Measurements from ENCODE around the gene PPM1L. TPM values are rescaled to one million over a fixed set of nuclear protein-coding genes. Genes with fewer than 3 reads are reported as not detected.

Gene PPM1L
- total RNA-seq, 1 experiment from 2014 or later = 7.3 TPM

GRCh38 chr3:160999274-160999673 is 243.2 kb downstream of the PPM1L start:
- no CpG with 5 or more reads among the region's 5 CpGs for WGBS (ENCODE audit: extremely low coverage, insufficient read length, low lambda C conversion rate)
- Histone ChIP-seq H3K9ac (ENCODE audit: extremely low read depth, insufficient read length, low read length) (no peak overlapping the region), H2AK5ac (ENCODE audit: insufficient read length, low read length) (no peak overlapping the region), H4K20me1 (ENCODE audit: control insufficient read depth, insufficient read depth, insufficient read length) (no peaks in the 10 kb centered on the region), H2BK5ac (ENCODE audit: insufficient read length, low read length) (no peak overlapping the region), H3K79me1 (ENCODE audit: insufficient read depth, low read depth, low read length, poor library complexity, severe bottlenecking) (no peaks in the 10 kb centered on the region), H2AFZ (ENCODE audit: low read length) (no peak overlapping the region), H3K79me2 (ENCODE audit: insufficient read depth, low read length) (no peaks in the 10 kb centered on the region), H3K18ac (ENCODE audit: insufficient read length, low read depth, low read length) (no peak overlapping the region), H3K56ac (ENCODE audit: insufficient read length, low read depth, low read length) (no peak overlapping the region), H3K23ac (ENCODE audit: insufficient read length, low read depth, low read length) (no peak overlapping the region), H3K9me3 (ENCODE audit: control insufficient read depth, low read depth, low read length) (no peaks in the 10 kb centered on the region), H4K8ac (replicated peaks; ENCODE audit: insufficient read length, low read depth, low read length) (no peak overlapping the region), H2BK12ac (ENCODE audit: insufficient read length, low read depth, low read length) (no peak overlapping the region), H2BK120ac (ENCODE audit: low read depth, low read length, poor library complexity, severe bottlenecking) (no peak overlapping the region), H3K23me2 (ENCODE audit: insufficient read length, low read depth, low read length, poor library complexity, severe bottlenecking) (no peaks in the 10 kb centered on the region), H3K27ac (ENCODE audit: insufficient read length, low read depth, low read length) (no peak overlapping the region), H3K14ac (ENCODE audit: insufficient read depth, low read length) (no peak overlapping the region), H2BK20ac (ENCODE audit: low read depth, low read length, poor library complexity, severe bottlenecking) (no peak overlapping the region), H4K91ac (ENCODE audit: insufficient read length, low read depth, low read length) (no peak overlapping the region), H3K4ac (ENCODE audit: low read depth, low read length) (no peak overlapping the region), H3K4me1 (ENCODE audit: insufficient read depth, low read length) (no peaks in the 10 kb centered on the region), H3T11ph (ENCODE audit: low read length) (no peak overlapping the region), H4K5ac (ENCODE audit: insufficient read length, low read depth, low read length) (no peak overlapping the region), H3K4me2 (ENCODE audit: insufficient read depth, insufficient read length, low read length) (no peak overlapping the region), H2BK15ac (ENCODE audit: low read depth, low read length) (no peak overlapping the region), H3K27me3 (ENCODE audit: insufficient read depth, low read length) (no peaks in the 10 kb centered on the region)
- no peak overlapping the region for H3K4me3 Mint-ChIP-seq
- peaks cover 8 to 9% of the 10 kb centered on the region in 2 experiments; a peak in 3 of 4 replicates for H3K4me1 Mint-ChIP-seq
- H3K27me3 Mint-ChIP-seq (ENCODE audit: low read depth) = no peaks in the 10 kb centered on the region
- H3K9me3 Mint-ChIP-seq = peaks cover 0 to 8% of the 10 kb centered on the region in 2 experiments; a peak in 4 of 5 replicates
- no peak for DNase-seq
- H3K27ac Mint-ChIP-seq = peak overlapping the region in 1 of 3 experiments; percentile 22; a peak in 1 of 7 replicates
- H3K36me3 Mint-ChIP-seq (ENCODE audit: insufficient read depth in 1 of 3, low read depth in 3 of 3) = peaks cover 0 to 4% (median 3%) of the 10 kb centered on the region in 3 experiments; a peak in 4 of 7 replicates
- no peak for TF ChIP-seq CTCF (conservative IDR thresholded peaks at IDR 0.05)
